Measurements from ENCODE around the gene CSF3R. TPM values are rescaled to one million over a fixed set of nuclear protein-coding genes. Genes with fewer than 3 reads are reported as not detected.

The CSF3R gene
- total RNA-seq, 2 experiments from 2014 or later: 0.33 to 0.41 TPM

Other genes with a start within 250 kb of the CSF3R start
- 10 to 100 TPM; 26.2 to 33.0 TPM for gene SH3D21, start 176.5 kb downstream of the CSF3R start, total RNA-seq
- 1 to 10 TPM; 2.7 to 3.1 TPM for gene EVA1B, start 159.3 kb downstream of the CSF3R start, total RNA-seq
- 10 to 100 TPM; 38.8 to 51.3 TPM for gene STK40, start 97.0 kb downstream of the CSF3R start, total RNA-seq
- 10 to 100 TPM; 40.6 to 44.0 TPM for gene LSM10, start 85.0 kb downstream of the CSF3R start, total RNA-seq
- 1 to 10 TPM; 2.2 to 2.8 TPM for gene OSCP1, start 32.5 kb downstream of the CSF3R start, total RNA-seq
- 100 to 1,000 TPM; 123 to 169 TPM for gene MRPS15, start 18.5 kb downstream of the CSF3R start, total RNA-seq